Activated effector memory CD4-positive, alpha-beta T cell treated with anti-CD3 and anti-CD28 coated beads, Interleukin-2, amount 50 U/mL, for 16 hours (primary cell): Measurements from ENCODE around the gene UTP14C.
"Not testable (repeated sequence)": the region's sequence is repeated elsewhere in the genome, so short reads cannot be mapped to it uniquely, and the experiment has no call there.

Experiments used
- DNase-seq: peaks from one replicate; pipeline ENCODE4 v3.0.0-alpha.2; 2020

UTP14C gene, protein sequence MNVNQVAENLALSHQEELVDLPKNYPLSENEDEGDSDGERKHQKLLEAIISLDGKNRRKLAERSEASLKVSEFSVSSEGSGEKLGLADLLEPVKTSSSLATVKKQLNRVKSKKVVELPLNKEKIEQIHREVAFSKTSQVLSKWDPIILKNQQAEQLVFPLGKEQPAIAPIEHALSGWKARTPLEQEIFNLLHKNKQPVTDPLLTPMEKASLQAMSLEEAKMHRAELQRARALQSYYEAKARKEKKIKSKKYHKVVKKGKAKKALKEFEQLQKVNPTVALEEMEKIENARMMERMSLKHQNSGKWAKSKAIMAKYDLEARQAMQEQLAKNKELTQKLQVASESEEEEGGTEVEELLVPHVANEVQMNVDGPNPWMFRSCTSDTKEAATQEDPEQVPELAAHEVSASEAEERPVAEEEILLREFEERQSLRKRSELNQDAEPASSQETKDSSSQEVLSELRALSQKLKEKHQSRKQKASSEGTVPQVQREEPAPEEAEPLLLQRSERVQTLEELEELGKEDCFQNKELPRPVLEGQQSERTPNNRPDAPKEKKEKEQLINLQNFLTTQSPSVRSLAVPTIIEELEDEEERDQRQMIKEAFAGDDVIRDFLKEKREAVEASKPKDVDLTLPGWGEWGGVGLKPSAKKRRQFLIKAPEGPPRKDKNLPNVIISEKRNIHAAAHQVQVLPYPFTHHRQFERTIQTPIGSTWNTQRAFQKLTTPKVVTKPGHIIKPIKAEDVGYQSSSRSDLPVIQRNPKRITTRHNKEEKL

DNA sequence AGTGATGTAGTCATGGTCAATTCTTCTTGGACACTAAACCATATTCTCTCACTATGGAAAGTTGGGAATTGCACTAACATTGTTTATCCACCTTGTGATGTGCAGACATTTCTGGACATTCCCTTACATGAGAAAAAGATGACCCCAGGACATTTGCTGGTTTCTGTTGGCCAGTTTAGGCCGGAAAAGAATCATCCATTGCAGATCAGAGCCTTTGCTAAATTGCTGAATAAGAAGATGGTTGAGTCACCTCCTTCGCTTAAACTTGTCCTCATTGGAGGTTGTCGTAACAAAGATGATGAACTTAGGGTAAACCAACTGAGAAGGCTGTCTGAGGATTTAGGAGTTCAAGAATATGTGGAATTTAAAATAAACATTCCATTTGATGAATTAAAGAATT lies at the start of gene UTP14C:
Gene UTP14C (plus strand): TSS at position 211 of the 400 bp plus-strand sequence. CDS start 4,114 bp downstream, outside the sequence.
- DNase-seq = no peak

DNA sequence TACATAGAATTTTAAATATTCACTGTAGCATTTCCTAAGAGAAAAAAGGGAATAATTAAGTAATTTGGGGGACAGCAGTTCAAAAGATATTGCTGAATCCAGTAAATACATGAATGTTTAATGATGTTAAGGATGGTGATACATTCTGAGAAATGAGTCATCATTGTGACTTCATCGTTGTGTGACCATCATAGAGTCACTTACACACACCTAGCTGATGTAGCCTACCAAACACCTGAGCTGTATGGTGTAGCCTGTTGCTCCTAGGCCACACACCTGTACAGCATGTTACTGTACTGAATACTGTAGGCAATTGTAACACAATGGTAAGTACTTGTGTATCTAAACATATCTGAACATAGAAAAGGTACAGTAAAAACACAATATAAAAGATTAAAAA lies 48.1 kb upstream of the UTP14C start:
- DNase-seq = no peak

DNA sequence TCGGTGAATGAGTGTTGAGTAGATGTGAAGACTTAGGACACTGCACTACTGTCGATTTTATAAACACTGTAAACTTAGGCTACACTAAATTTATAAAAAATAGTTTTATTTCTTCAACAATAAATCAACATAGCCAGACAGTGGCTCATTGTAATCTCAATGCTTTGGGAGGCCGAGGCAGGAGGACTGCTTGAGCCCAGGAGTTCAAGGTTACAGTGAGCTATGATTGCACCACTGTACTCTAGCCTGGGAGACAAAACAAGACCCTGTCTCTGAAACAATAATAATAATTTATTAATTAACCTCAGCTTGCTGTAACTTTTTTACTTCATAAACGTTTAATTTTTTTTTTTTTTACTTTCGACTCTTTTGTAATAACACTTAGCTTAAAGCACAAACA lies 47.6 kb upstream of the UTP14C start:
- DNase-seq = no peak

DNA sequence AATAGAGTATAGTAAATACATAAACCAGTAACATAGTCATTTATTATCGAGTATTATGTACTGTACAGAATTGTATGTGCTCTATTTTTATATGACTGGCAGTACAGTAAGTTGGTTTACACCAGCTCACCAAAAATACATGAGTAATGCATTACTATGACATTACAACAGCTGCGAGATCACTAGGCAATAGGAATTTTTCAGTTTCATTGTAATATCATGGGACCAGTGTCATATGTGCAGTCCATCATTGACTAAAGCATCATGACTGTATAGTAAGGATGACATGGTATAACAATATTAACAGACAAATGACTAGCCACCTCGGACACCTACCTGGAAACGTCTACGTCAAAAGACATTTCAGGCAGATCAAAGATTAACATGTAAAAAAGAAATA lies 46.9 kb upstream of the UTP14C start:
- DNase-seq = no peak

DNA sequence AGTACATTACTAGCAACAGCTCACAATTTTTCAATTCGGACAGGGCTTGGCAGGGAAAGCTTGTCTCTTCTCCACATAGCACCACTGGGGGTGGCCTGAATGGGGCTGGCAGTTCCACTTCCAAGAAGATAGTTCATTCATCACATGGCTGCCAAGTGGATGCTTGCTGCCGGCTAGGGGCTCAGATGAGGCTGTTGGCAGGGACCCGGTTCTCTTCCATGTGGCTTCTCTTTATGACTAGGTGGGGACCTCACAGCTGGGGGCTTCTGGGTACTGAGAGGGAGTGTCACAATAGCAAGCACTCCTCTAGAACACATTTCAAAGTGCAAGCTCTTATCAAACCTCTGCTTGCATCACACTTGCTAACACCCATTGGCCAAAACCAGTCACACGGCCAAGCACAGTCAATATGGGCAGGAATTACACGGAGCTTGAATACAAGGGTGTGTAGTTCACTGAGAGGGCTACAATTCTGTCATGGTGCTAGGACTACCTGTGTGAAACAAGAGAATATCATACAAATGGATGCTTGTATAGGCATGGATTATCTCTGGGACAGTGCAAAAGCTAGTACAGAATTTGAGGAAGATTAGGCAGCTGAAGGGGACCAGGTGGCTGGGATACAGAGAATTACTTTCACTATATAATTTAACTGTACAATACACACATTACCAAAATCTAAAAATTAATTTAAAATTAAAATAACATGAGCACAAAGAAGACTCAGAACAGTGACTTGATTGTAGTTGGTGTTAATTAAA lies 45.5 kb upstream of the UTP14C start:
- no peak for DNase-seq

DNA sequence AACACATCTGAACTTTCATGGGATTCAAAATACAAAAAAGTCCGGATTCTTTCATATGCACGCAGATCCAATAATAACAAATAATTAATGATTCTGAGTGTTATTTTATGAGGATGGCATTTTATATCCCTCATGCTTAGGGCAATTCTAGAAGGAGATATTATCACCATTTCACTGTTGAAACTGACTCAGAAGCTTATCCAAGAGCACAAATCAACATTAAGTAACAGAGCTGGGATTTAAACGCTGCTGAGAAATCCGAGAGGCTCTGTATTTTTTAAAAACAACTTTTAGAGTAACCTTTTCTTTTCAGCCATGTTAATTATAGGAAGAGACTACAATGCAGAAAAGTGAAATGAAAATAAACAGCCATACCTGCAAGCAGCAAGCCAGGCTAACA lies 43.6 kb upstream of the UTP14C start:
- no peak for DNase-seq

DNA sequence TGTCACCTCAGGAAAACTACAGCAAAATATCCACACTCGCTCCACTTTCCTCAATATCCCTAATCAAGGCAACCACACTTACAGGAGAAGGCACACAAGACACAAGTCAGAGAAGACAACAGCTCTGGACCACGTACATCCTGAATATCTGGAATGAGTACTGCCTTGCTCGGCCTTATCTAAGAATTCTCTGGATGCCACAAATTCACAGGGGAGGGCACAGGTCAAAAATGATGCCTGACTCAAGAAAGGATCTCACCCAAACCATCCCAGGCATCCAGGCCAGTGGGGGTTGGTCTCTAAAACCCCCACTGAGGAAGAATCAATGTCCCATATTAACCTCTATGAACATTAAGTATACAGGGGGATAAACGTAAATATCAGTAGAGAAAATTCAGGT lies 43.1 kb upstream of the UTP14C start:
- no peak for DNase-seq

DNA sequence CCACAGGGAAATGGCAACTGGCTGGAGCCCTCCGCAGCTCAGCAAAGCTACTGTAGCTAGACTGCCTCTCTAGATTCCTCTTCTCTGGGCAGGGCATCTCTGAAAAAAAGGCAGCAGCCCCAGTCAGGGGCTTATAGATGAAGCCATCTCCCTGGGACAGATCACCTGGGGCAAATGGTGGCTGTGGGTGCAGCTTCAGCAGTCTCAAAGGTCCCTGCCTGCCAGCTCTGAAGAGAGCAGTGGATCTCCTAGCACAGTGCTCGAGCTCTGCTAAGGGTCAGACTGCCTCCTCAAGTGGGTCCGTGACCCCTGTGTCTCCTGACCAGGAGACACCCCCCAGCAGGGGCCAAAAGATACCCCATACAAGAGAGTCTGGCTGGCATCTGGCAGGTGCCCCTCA lies 41.2 kb upstream of the UTP14C start:
- not testable (repeated sequence) for DNase-seq

DNA sequence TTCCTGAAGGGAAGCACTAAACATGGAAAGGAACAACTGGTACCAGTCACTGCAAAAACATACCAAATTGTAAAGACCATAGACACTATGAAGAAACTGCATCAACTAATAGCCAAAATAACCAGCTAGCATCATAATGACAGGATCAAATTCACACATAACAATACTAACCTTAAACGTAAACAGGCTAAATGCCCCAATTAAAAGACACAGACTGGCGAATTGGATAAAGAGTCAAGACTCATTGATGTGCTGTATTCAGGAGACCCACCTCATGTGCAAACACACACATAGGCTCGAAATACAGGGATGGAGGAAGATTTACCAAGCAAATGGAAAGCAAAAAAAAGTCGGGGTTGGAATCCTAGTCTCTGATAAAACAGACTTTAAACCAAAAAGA lies 39.6 kb upstream of the UTP14C start:
- not testable (repeated sequence) for DNase-seq

DNA sequence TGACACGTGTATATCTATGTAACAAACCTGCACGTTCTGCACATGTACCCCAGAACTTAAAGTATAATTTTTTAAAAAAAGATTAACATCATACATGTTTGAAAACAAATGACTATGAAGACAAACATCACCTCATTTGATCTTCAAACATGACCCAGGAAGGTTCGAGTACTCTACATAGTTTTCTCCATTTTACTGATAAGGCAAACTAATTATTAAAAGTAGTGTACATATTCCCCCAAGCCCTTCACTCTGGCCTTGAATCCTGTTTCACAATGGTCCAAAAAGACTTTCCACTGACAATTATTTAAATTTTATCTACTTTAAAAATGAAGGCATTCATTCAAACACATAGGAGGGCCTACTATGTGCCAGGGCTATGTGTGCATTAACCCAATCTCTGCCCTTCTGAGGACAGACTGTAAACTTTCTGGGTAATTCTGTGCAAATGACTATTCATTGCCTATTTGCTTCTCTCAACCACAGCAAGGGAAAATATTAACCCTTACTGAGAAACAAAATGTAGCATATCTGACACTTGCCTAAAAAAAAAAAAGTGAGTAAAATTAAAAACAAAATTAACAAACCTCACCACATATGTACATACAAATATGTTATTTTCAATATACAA lies 35.4 kb upstream of the UTP14C start:
- DNase-seq = no peak

DNA sequence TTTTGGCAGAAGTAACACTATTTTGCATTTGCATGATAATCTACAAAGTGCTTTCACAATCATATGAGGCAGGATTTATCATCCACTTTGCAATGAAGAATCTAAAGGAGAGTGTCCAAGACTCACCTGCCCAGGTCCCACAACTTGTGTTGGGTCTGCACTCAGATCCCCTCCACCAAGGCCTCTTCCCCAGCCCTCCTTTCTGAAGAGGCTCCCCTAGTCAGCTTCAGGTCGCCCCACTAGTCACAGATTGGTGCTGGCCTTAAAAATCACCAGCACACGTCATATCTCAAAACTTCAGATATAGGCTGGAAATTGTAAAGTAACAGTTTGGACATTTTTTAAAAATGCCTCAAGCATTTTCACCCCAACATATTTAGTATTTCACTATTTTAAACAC lies 30.8 kb upstream of the UTP14C start:
- DNase-seq = no peak

DNA sequence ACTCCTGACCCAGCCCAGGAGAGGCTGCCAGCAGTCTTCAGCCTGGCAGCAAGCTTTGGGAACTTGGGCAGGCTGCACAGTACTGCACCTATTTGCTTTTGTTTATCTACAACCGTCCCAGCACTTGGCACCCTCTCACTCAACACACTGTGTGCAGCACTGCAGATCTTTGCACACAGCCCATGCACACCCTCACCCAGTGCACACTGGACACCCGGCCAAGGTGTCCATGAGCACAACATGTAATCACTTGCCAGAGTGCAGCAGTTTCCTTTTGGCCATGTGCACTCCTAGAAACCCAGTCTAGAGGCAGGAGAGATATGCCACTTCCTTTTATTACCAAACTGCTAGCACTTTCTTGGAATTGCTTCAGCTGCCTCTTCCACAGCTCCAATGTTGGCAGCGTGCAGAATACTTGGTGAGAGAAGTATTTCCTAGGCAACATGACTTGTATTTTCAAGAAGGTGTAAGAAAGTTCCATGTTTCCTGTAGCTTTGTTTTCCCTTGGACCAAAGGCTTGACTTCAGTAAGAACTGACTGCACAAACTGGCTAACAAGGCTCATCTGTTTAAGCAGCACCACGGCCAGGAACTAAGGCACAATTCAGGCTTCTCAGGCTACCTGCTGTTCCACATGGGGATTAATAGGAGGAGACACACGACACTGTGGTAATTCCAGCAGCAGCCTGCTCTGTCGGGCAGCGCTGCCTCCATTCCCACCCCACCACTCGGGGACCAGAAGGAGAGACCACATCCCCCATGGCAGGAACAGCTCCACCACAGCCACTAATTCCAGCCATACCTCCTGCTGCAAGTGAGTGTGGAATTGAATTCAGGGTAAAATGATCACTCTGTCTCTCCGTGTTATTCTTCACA lies 28.6 kb upstream of the UTP14C start:
- no peak for DNase-seq

DNA sequence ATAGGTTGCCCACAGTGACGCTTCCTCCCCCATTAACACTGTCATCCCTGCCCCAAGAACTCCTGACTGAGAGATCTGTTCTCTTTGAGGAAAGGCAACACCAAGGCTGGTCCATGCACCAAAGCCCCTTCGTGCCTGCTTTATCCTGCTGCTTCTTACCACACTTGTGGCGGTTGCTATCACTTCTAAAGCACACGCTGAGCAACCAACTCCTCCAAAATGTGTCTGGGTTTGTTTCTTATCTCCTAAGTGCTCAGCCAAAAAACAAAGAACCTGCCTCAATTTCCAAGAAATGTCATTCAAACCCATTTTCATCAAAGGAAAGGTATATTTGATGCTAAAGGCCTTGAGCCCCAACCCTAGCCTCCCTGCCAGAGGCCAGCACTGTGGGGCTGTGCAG lies 27.9 kb upstream of the UTP14C start:
- DNase-seq = no peak

DNA sequence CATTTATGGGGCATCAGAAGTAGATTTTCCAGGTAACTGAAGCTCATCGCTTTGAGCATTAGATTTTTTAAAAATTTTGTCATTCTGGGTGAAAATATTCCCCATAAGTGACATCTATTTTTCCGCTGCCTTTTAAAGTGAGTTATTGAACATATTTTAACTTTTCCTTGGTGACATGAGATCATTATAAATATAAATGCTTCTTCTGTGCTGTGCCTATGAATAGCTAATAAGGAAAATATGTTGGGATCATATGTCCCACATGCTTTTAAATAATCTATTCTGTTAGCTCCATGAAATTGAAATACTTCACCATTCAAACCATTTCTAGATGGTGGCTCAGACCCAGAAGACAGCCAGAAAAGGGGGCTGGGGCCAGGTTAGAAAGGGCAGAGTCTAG lies 27.3 kb upstream of the UTP14C start:
- DNase-seq = no peak

DNA sequence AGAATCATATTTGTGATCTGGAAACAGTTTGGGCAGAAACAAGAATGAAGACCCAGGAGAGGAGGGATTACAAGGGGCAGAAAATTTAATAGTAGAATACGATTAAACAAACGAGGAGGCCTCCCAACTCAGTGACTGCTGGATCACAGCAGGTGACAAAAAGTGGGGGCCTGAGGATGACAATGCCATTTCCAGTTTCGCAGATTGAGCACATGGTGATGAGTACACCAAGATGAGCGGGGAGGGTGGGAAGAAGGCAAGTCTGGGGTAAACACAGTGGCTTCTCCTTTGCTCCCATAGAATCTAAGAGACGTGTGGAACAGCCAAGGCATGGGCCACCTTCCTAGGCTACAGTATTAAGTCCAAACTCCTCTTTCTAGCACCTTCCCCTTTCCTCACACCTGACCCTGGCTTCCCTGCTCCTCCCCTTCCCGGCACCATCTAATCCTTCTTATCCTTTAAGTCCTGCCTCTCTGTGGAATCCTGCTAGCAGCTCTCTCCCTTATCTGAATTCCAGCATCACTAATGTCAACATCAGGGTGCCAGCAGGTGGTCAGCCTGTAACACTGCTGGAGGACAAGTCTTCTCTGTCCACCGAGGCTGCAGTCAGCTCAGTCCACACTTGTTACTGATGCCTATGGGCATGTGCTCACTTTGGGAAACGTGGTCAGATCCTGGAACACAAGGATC lies 26.7 kb upstream of the UTP14C start:
- DNase-seq = no peak

DNA sequence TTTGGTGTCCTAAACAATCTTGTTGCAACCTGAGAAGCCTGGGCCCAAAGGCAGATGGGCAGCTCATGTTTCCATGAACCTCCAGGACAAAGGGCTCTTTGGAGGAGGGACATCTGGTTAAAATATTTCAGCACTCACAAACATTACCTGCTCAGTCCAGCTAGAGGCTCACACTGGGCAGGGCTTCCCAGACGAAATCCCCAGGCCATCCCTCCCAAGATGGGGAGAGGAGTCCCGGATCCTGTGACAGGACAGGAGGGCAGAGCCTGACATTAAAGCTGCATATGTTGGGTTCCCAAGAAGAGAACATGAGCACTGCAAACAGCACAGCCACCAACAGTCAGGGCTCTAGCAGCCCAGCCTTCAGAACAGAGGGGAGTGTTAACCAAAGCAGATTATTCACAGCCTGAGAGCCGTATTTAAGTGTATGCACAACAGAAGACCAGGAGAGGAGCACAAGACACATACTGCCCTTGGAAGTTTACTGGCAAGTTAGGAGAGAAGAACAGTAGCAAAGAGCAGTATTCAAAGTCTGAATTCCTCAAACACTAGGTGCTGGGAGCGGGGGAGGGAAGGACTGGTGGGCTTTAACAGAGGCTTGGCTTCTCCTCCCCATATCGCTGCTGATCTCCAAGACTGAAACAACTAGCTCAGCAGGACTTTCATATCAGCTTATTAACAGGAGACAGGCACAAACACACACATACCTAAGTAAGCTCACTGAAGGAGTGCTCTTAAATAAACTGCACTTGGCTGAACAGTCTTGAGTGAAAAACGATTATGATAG lies 25.6 kb upstream of the UTP14C start:
- DNase-seq = no peak

DNA sequence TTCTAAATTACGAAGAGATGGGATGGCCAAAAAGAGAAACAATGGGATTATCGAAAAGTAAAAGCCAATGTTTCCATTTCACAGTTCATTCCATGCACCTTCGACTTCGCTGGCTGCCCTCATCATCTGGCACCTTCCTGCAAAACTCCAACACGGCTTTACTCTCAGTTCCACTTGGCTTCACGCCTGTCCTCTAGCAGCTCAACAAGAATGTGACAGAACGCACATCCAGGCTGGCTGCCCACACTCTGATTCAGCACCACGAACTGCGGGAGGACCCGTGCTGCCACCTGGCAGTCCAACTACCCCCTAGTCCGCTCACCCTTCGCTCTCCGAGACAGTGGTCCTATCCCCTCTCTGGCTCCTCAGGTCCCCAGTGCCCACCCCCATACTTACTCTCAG lies 25.0 kb upstream of the UTP14C start:
- no peak for DNase-seq

DNA sequence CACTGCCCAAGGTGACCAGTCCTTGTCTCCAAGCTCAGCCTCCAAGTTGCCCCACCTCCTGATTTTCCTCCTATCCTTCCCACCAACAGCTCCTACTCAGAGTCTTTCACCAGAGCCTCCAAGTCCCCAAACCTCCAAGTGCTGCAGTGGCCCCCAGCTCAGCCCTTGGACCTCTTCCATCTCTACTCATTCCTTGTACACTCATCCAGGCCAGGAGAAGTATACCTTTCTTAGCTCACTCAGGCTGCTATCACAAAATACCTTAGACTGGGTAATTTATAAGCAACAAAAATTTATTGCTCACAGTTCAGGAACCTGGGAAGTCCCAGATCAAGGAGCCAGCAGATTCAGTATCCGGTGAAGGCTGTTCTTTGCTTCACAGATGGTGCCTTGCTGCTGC lies 24.6 kb upstream of the UTP14C start:
- no peak for DNase-seq

DNA sequence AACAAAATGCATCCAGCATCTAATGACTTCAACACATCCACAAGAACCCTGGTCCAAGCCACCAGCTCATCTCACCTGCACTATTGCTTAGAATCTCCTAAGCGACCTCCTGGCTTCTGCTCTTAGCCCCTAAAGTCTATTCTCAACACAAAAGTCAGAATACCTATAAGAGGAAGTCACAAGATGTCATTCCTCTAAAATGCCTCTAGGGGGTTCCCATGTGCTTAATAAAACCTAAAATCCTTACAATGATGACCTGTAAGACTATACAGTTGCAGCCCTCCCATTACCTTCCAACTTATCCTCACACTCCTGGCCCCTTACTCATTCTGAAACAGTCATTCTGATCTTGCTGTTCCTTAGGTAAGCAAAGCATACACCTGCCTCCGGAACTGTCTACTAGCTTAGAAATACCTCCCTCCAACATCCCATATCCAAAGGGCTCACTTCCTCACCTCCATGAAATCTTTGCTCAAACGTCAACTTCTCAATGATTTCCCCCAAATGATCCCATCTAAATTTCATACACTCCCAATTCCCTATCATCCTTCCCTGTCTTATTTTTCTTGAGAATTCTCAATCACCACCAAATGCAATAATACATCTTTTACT lies 23.3 kb upstream of the UTP14C start:
- no peak for DNase-seq

DNA sequence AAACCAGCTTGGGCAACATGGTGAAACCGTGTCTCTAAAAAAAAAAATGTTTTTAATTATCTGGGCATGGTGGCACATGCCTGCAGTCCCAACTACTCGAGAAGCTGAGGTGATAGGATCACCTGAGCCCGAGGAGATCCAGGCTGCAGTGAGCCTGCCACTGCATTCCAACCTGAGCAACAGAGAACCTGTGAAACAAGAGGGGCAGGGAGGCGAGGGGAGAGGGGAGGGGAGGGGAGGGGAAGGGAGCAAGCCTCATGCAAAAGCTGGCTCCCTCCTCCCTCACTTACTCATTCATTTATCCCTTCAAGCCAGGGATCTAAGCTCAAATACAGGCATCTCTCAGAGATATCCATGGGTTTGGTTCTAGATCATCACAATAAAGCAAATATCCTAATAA lies 22.1 kb upstream of the UTP14C start:
- no peak for DNase-seq
